ENCODE results near the gene ERBB4. TPM values are rescaled to one million over a fixed set of nuclear protein-coding genes. Genes with fewer than 3 reads are reported as not detected.

Gene ERBB4
- total RNA-seq, 2 experiments from 2014 or later, result not detected

DNA sequence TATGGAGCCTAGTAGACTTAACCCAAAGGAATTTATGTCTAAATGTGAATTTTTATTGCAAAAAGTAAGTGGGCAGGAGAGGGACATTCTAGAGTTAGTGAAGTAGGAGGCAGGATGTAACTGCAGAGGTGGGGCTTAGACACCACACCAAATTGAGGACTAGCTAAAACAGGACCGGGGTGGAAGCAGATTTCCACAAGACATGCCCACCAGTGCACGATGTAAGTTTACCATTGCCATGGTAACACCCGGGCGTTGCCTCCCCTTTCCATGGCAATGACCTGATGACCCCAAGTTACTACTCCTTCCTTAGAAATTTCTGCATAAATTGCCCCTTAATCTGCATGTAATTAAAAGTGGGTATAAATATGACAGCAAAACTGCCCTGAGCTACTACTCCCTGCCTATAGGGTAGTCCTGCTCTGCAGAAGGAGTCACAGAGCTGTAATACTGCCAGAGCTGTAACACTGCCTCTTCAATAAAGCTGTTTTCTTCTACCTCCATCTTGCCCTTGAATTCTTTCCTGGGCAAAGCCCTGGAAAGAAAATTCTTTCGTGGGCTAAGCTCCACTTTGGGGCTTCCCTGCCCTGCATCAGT lies 509.7 kb downstream of the ERBB4 start:
- H3K27ac ChIP-seq (ENCODE audit: low read depth, low read length, poor library complexity, severe bottlenecking), result no peak overlapping the region
- H3K9me2 ChIP-seq (ENCODE audit: insufficient read depth, low read length), result no peaks in the 10 kb centered on the region
- intact Hi-C loops (cut with micrococcal nuclease; ENCODE audit: unreplicated experiment), result no loop called here
- no peak for DNase-seq (ENCODE audit: low spot score)
- no peak overlapping the region for H3K4me3 ChIP-seq (ENCODE audit: low read depth, low read length, poor library complexity, severe bottlenecking)
- H3K4me2 ChIP-seq (ENCODE audit: low read length), result no peak overlapping the region
- no peaks in the 10 kb centered on the region for H3K79me2 ChIP-seq (ENCODE audit: insufficient read depth, low read depth, low read length)
- no peak for TF ChIP-seq EZH2phosphoT487 (IDR thresholded peaks at IDR 0.05; ENCODE audit: borderline replicate concordance, low read depth, low read length)
- TF ChIP-seq, protein P1, sequence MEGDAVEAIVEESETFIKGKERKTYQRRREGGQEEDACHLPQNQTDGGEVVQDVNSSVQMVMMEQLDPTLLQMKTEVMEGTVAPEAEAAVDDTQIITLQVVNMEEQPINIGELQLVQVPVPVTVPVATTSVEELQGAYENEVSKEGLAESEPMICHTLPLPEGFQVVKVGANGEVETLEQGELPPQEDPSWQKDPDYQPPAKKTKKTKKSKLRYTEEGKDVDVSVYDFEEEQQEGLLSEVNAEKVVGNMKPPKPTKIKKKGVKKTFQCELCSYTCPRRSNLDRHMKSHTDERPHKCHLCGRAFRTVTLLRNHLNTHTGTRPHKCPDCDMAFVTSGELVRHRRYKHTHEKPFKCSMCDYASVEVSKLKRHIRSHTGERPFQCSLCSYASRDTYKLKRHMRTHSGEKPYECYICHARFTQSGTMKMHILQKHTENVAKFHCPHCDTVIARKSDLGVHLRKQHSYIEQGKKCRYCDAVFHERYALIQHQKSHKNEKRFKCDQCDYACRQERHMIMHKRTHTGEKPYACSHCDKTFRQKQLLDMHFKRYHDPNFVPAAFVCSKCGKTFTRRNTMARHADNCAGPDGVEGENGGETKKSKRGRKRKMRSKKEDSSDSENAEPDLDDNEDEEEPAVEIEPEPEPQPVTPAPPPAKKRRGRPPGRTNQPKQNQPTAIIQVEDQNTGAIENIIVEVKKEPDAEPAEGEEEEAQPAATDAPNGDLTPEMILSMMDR (conservative IDR thresholded peaks at IDR 0.05; ENCODE audit: low read length), result no peak
- no peaks in the 10 kb centered on the region for H3K9me3 ChIP-seq (ENCODE audit: low read length)
- ChIA-PET CTCF (ENCODE audit: unreplicated experiment) (no interaction called here), POLR2A (interaction anchor here (0.6 to 1.6 kb wide), 2 partner anchors 12 to 282 kb away, joined by 4 to 5 read pairs; no protein-coding TSS in a partner anchor)
- no peaks in the 10 kb centered on the region for H3K36me3 ChIP-seq (ENCODE audit: insufficient read depth, low read length)
- no peaks in the 10 kb centered on the region for H4K20me1 ChIP-seq (ENCODE audit: insufficient read depth, low read length)
- BruUV-seq (replicated peaks), result no TSS peak
- no peak overlapping the region for H2AFZ ChIP-seq (ENCODE audit: low read length)
- H3K4me1 ChIP-seq (ENCODE audit: insufficient read depth, low read length, poor library complexity, severe bottlenecking), result no peaks in the 10 kb centered on the region

DNA sequence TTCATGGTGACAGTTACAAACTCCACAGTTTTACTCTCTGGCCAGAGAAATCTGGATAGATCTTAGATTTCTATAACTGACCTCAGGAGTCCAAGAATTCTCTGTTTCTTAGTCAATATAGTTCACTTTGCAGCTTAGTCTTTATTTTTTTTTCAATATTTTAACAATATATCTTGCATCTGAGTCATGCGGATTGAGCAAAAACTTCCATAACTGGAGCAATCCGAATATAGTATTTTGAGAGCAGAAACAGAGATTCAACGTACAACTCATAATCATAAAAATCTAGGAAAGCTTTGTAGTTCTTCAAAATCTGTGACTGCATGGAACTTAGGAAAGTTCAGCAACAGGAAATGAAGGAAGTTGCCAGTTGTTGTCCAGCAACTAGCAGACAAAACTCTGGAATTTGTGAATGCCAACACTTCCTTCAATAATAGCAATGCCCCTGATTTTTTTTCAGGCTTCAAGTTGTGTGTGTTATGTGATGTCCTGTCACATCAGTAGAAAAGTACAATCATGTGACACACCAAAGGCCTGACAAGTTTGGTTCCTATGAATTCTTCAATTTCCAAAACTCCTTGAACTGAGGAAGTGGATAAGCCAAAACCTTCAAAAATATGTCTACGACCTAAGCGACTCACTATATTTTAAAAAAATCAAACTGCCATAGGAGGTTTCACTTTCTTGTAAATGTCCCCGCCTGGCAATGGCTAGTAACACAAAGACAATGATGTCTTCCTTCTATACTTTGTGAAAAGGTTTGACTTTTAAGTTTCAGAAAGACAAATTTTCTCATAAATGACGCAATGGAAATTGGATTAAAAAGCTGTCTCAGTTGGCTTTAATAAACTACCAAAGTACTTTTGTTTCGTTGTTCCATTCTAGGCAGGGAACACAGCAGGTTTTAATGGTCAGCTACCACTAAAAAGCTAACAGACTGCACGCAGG lies 510.6 kb downstream of the ERBB4 start:
- H3K79me2 ChIP-seq (ENCODE audit: insufficient read depth, low read depth, low read length), result no peaks in the 10 kb centered on the region
- H3K27ac ChIP-seq (ENCODE audit: low read depth, low read length, poor library complexity, severe bottlenecking), result no peak overlapping the region
- H3K9me2 ChIP-seq (ENCODE audit: insufficient read depth, low read length), result no peaks in the 10 kb centered on the region
- ChIA-PET POLR2A (interaction anchor here (0.6 kb wide), 2 partner anchors 13 to 283 kb away, joined by 4 read pairs; no protein-coding TSS in a partner anchor), CTCF (ENCODE audit: unreplicated experiment) (no interaction called here)
- TF ChIP-seq, protein P1 (conservative IDR thresholded peaks at IDR 0.05; ENCODE audit: low read length), result no peak
- TF ChIP-seq EZH2phosphoT487 (IDR thresholded peaks at IDR 0.05; ENCODE audit: borderline replicate concordance, low read depth, low read length), result no peak
- BruUV-seq (replicated peaks), result no TSS peak
- intact Hi-C loops (cut with micrococcal nuclease; ENCODE audit: unreplicated experiment), result no loop called here
- no peak overlapping the region for H3K4me2 ChIP-seq (ENCODE audit: low read length)
- no peak overlapping the region for H3K4me3 ChIP-seq (ENCODE audit: low read depth, low read length, poor library complexity, severe bottlenecking)
- H4K20me1 ChIP-seq (ENCODE audit: insufficient read depth, low read length), result no peaks in the 10 kb centered on the region
- no peaks in the 10 kb centered on the region for H3K9me3 ChIP-seq (ENCODE audit: low read length)
- no peaks in the 10 kb centered on the region for H3K36me3 ChIP-seq (ENCODE audit: insufficient read depth, low read length)
- no peak overlapping the region for H2AFZ ChIP-seq (ENCODE audit: low read length)
- DNase-seq (ENCODE audit: low spot score), result no peak
- H3K4me1 ChIP-seq (ENCODE audit: insufficient read depth, low read length, poor library complexity, severe bottlenecking), result no peaks in the 10 kb centered on the region
